Cardiac ventricle fibroblast (primary cell): ENCODE results near the gene NUCB2. TPM values are rescaled to one million over a fixed set of nuclear protein-coding genes. Genes with fewer than 3 reads are reported as not detected.

ENCODE experiments used
- total RNA-seq: library from RNA; depleted of rRNA; stranded (reverse); fragments of >200 nt; gene quantifications from 2 replicates; pipeline ENCODE4 v1.2.3, GENCODE V29; 2015

NUCB2 gene
- 73.3 and 82.8 TPM in 2 replicates for total RNA-seq

GRCh38 chr11:17276236-17277023, at the start of gene NUCB2:
Gene NUCB2, plus strand, starts transcription at chr11:17276739. Its CDS starts 18,585 bp downstream, at chr11:17295324.

GRCh38 chr11:17351510-17352176, 75.1 kb downstream of the NUCB2 start, which contains the start of gene NCR3LG1:
Gene NCR3LG1, plus strand, starts transcription at chr11:17351800. Its CDS starts 170 bp downstream, at chr11:17351970.

Other genes starting within 250 kb of the NUCB2 start
- 1,042 and 1,320 TPM in 2 replicates for gene RPS13, start 199.1 kb upstream of the NUCB2 start, total RNA-seq
- gene PIK3C2A, start 68.8 kb upstream of the NUCB2 start, total RNA-seq, result 29.0 and 35.2 TPM in 2 replicates
- gene NCR3LG1, start 75.1 kb downstream of the NUCB2 start, total RNA-seq, result 3.5 TPM in 2 replicates
- gene KCNJ11, start 111.9 kb downstream of the NUCB2 start, total RNA-seq, result not detected in 2 replicates
- gene ABCC8, start 200.1 kb downstream of the NUCB2 start, total RNA-seq, result not detected in 2 replicates